NB4 (cell line): ENCODE results near the gene PDK2.

Experiments
- DNase-seq: peaks from one replicate; pipeline ENCODE4 v3.0.0; 2010; ENCODE audit warnings: low read depth
- H3K4me3 ChIP-seq: one replicate; pipeline ENCODE4 v1.5.1; 2011; ENCODE audit warnings: mild to moderate bottlenecking, low read depth, low read length, moderate library complexity
- CTCF ChIP-seq: IDR thresholded peaks from one replicate; pipeline ENCODE4 v1.5.1; 2012; ENCODE audit warnings: low read depth, low read length
- MYC ChIP-seq: IDR thresholded peaks from 2 replicates; pipeline ENCODE4 v1.6.1; 2011; ENCODE audit warnings: low read depth, low read length
- POLR2A ChIP-seq: IDR thresholded peaks from 2 replicates; pipeline ENCODE4 v1.6.1; 2011; ENCODE audit warnings: mild to moderate bottlenecking; ENCODE audit not compliant: insufficient read length; ENCODE audit errors: extremely low read depth
- TF ChIP-seq, protein P1 (sequence below): IDR thresholded peaks from 2 replicates; pipeline ENCODE4 v1.6.1; 2011; ENCODE audit warnings: low read depth, low read length

The PDK2 gene

DNA sequence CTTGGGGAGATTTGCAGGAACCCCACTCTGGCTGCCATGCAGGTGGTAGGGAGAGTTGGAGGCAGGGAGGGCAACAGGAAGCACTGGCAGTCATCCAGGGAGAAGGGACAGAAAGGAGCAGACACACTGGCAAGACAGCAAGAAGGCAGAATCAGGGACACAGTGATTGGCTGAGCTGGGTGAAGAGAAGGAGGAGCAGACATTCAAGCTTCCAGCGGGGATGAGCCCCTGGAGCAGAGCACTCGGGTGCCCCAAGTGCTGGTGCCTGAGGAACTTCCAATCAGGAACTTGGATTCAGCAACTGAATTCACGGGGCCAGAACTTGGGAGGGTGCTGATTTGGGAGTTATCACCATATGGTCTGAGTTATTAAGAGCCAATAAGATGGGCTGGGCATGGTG lies 45.5 kb upstream of the PDK2 start:
- no peak overlapping the region for H3K4me3 ChIP-seq
- TF ChIP-seq CTCF: no peak
- TF ChIP-seq MYC: no peak
- TF ChIP-seq, protein P1, sequence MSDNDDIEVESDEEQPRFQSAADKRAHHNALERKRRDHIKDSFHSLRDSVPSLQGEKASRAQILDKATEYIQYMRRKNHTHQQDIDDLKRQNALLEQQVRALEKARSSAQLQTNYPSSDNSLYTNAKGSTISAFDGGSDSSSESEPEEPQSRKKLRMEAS: no peak
- TF ChIP-seq POLR2A: no peak
- DNase-seq: no peak

DNA sequence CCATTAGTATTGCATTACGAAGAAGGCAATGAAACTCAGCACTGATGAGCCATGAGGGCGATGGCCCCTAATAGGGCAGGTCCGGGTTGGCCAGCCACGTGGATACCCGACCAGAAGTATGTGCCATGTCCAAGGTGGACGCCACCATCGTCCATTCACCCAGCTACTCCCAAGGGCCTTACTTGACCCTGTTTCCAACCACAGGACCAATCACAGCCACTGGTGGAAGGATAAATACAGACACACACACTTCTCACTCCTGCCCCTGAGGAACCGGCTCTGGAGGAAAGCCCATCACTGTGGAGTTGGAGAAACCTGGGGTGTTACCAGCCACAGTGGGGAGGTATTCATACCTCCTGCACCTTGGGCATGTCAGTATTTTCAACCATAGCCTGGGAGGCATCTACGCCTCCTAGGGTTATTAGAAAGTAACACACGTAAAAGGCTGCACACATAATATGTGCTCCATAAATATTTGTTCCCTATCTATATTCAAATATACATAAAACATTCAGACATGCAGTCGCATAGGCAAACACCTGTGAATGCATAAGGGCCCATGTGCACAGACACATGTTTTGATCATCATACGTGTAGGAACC lies 44.6 kb upstream of the PDK2 start:
- no peak for DNase-seq
- TF ChIP-seq CTCF (no peak), MYC (no peak), POLR2A (no peak)
- TF ChIP-seq, protein P1: no peak
- no peak overlapping the region for H3K4me3 ChIP-seq

- peak; percentile 94 for DNase-seq
- no peak overlapping the region for H3K4me3 ChIP-seq
- TF ChIP-seq, protein P1: peak; percentile 76
- TF ChIP-seq MYC (peak; percentile 82), CTCF (no peak)
Measured at GRCh38 chr17:50051082-50051576, 44.0 kb upstream of the PDK2 start.

DNA sequence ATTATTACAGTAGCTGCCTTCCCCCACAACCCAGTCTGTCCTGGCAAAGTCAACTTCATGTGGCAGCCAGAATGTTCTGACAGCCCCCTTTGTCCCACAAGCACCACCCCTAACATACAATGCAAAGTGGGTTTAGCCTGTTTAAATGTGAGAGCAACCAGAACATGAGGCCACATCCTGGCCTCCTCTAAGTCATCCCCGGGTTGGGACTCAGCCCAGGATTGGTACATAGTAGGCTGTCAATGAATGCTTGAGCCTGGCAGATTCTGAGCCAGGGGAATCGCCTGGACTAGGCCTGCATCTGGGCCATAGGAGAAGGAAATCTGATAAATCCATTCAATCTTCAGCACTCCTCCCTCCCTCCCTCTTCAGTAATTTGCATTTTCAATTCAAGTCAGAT lies 43.5 kb upstream of the PDK2 start:
- no peak for TF ChIP-seq MYC
- no peak for TF ChIP-seq CTCF
- TF ChIP-seq, protein P1: no peak
- TF ChIP-seq POLR2A: no peak
- no peak for DNase-seq
- no peak overlapping the region for H3K4me3 ChIP-seq

GRCh38 chr17:50052241-50052796 lies 42.8 kb upstream of the PDK2 start:
- TF ChIP-seq MYC (no peak), CTCF (no peak), POLR2A (no peak)
- TF ChIP-seq, protein P1: no peak
- DNase-seq: no peak
- H3K4me3 ChIP-seq: no peak overlapping the region
